Measurements from ENCODE around the gene CNTNAP2.

Gene CNTNAP2

GRCh38 chr7:146922782-146923181 lies 806.2 kb downstream of the CNTNAP2 start:
- Histone ChIP-seq H3K27ac (ENCODE audit: low read length) (no peak overlapping the region), H3K9me3 (ENCODE audit: insufficient read depth, low read length, severe bottlenecking) (peaks cover 4% of the 10 kb centered on the region), H3K27me3 (ENCODE audit: insufficient read depth, low read length, poor library complexity) (no peaks in the 10 kb centered on the region), H3K9ac (ENCODE audit: low read depth, low read length) (no peak overlapping the region), H3K36me3 (ENCODE audit: insufficient read depth, low read length) (no peaks in the 10 kb centered on the region), H3K79me2 (ENCODE audit: insufficient read depth, low read length) (no peaks in the 10 kb centered on the region), H3K4me1 (ENCODE audit: insufficient read depth, low read length) (no peaks in the 10 kb centered on the region), H3K4me2 (ENCODE audit: insufficient read depth, low read length) (no peak overlapping the region), H2AFZ (ENCODE audit: low read depth, low read length) (no peak overlapping the region), H3K4me3 (ENCODE audit: low read depth in 1 of 2, low read length in 2 of 2) (no peak overlapping the region), H4K20me1 (ENCODE audit: insufficient read depth, low read length) (no peaks in the 10 kb centered on the region)
- no peak for ATAC-seq (ENCODE audit: insufficient read depth, low read depth)
- TF ChIP-seq CTCF (IDR thresholded peaks at IDR 0.05; ENCODE audit: borderline replicate concordance, extremely low read depth, low read length, poor library complexity, severe bottlenecking) (no peak), EZH2 (IDR thresholded peaks at IDR 0.05; ENCODE audit: borderline replicate concordance, low read depth, low read length, severe bottlenecking) (no peak)
- DNase-seq, result no peak

GRCh38 chr7:146926841-146927240 lies 810.2 kb downstream of the CNTNAP2 start:
- H3K4me2 ChIP-seq (ENCODE audit: insufficient read depth, low read length), result no peak overlapping the region
- no peak for TF ChIP-seq CTCF (IDR thresholded peaks at IDR 0.05; ENCODE audit: borderline replicate concordance, extremely low read depth, low read length, poor library complexity, severe bottlenecking)
- TF ChIP-seq EZH2 (IDR thresholded peaks at IDR 0.05; ENCODE audit: borderline replicate concordance, low read depth, low read length, severe bottlenecking), result no peak
- no peaks in the 10 kb centered on the region for H3K9me3 ChIP-seq (ENCODE audit: insufficient read depth, low read length, severe bottlenecking)
- DNase-seq (no peak), ATAC-seq (ENCODE audit: insufficient read depth, low read depth) (no peak)
- H3K27me3 ChIP-seq (ENCODE audit: insufficient read depth, low read length, poor library complexity), result no peaks in the 10 kb centered on the region
- no peak overlapping the region for H3K4me3 ChIP-seq (ENCODE audit: low read depth in 1 of 2, low read length in 2 of 2)
- H4K20me1 ChIP-seq (ENCODE audit: insufficient read depth, low read length), result no peaks in the 10 kb centered on the region
- no peaks in the 10 kb centered on the region for H3K79me2 ChIP-seq (ENCODE audit: insufficient read depth, low read length)
- H3K4me1 ChIP-seq (ENCODE audit: insufficient read depth, low read length), result no peaks in the 10 kb centered on the region
- H3K36me3 ChIP-seq (ENCODE audit: insufficient read depth, low read length), result no peaks in the 10 kb centered on the region
- H3K9ac ChIP-seq (ENCODE audit: low read depth, low read length), result no peak overlapping the region
- no peak overlapping the region for H3K27ac ChIP-seq (ENCODE audit: low read length)
- H2AFZ ChIP-seq (ENCODE audit: low read depth, low read length), result no peak overlapping the region

GRCh38 chr7:146937836-146938235 lies 821.2 kb downstream of the CNTNAP2 start:
- Histone ChIP-seq H3K4me2 (ENCODE audit: insufficient read depth, low read length) (no peak overlapping the region), H3K79me2 (ENCODE audit: insufficient read depth, low read length) (no peaks in the 10 kb centered on the region), H4K20me1 (ENCODE audit: insufficient read depth, low read length) (no peaks in the 10 kb centered on the region), H3K27me3 (ENCODE audit: insufficient read depth, low read length, poor library complexity) (no peaks in the 10 kb centered on the region), H2AFZ (ENCODE audit: low read depth, low read length) (no peak overlapping the region), H3K9ac (ENCODE audit: low read depth, low read length) (no peak overlapping the region), H3K9me3 (ENCODE audit: insufficient read depth, low read length, severe bottlenecking) (no peaks in the 10 kb centered on the region), H3K36me3 (ENCODE audit: insufficient read depth, low read length) (no peaks in the 10 kb centered on the region), H3K4me3 (ENCODE audit: low read depth in 1 of 2, low read length in 2 of 2) (no peak overlapping the region), H3K27ac (ENCODE audit: low read length) (no peak overlapping the region), H3K4me1 (ENCODE audit: insufficient read depth, low read length) (no peaks in the 10 kb centered on the region)
- TF ChIP-seq EZH2 (IDR thresholded peaks at IDR 0.05; ENCODE audit: borderline replicate concordance, low read depth, low read length, severe bottlenecking) (no peak), CTCF (IDR thresholded peaks at IDR 0.05; ENCODE audit: borderline replicate concordance, extremely low read depth, low read length, poor library complexity, severe bottlenecking) (no peak)
- no peak for DNase-seq
- no peak for ATAC-seq (ENCODE audit: insufficient read depth, low read depth)

- no peaks in the 10 kb centered on the region for H3K4me1 ChIP-seq (ENCODE audit: insufficient read depth, low read length)
- DNase-seq (no peak), ATAC-seq (ENCODE audit: insufficient read depth, low read depth) (no peak)
- no peak overlapping the region for H3K9ac ChIP-seq (ENCODE audit: low read depth, low read length)
- H3K79me2 ChIP-seq (ENCODE audit: insufficient read depth, low read length), result no peaks in the 10 kb centered on the region
- no peaks in the 10 kb centered on the region for H3K36me3 ChIP-seq (ENCODE audit: insufficient read depth, low read length)
- no peaks in the 10 kb centered on the region for H3K9me3 ChIP-seq (ENCODE audit: insufficient read depth, low read length, severe bottlenecking)
- H3K27ac ChIP-seq (ENCODE audit: low read length), result no peak overlapping the region
- H2AFZ ChIP-seq (ENCODE audit: low read depth, low read length), result no peak overlapping the region
- H3K4me3 ChIP-seq (ENCODE audit: low read depth in 1 of 2, low read length in 2 of 2), result no peak overlapping the region
- no peaks in the 10 kb centered on the region for H4K20me1 ChIP-seq (ENCODE audit: insufficient read depth, low read length)
- TF ChIP-seq EZH2 (IDR thresholded peaks at IDR 0.05; ENCODE audit: borderline replicate concordance, low read depth, low read length, severe bottlenecking) (no peak), CTCF (IDR thresholded peaks at IDR 0.05; ENCODE audit: borderline replicate concordance, extremely low read depth, low read length, poor library complexity, severe bottlenecking) (no peak)
- H3K27me3 ChIP-seq (ENCODE audit: insufficient read depth, low read length, poor library complexity), result no peaks in the 10 kb centered on the region
- no peak overlapping the region for H3K4me2 ChIP-seq (ENCODE audit: insufficient read depth, low read length)
Measured at GRCh38 chr7:146943483-146943882, 826.9 kb downstream of the CNTNAP2 start.
